ENCODE data around the gene PANX1.

PANX1 gene

GRCh38 chr11:94100253-94100652 lies 28.4 kb upstream of the PANX1 start:
- no peak overlapping the region for H3K4me3 ChIP-seq (replicated peaks; ENCODE audit: low read depth, low read length)
- no peak for DNase-seq (ENCODE audit: low read depth)
- TF ChIP-seq CTCF (IDR thresholded peaks at IDR 0.05; ENCODE audit: low read length, missing control alignments), result no peak

DNA sequence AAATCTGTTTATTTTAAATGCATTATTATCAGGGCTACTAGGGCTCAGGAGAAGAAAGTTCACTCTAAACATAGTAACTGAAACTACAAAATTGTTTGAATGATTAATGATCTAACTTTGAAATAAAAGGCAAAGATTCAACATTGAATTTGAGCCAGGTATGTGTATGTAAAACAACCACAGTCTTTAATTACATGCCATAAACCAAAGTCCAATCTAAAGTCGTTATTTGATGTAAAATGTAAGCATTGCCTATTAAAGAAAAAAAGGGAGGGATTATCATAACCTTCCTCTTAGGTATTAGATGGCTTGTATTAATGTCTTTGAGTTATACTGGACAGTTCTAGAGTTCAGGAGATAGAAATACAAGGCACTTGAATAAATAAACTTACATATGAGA lies 25.2 kb upstream of the PANX1 start:
- no peak overlapping the region for H3K4me3 ChIP-seq (replicated peaks; ENCODE audit: low read depth, low read length)
- DNase-seq (ENCODE audit: low read depth), result no peak
- no peak for TF ChIP-seq CTCF (IDR thresholded peaks at IDR 0.05; ENCODE audit: low read length, missing control alignments)

GRCh38 chr11:94104734-94105133 lies 23.9 kb upstream of the PANX1 start:
- TF ChIP-seq CTCF (IDR thresholded peaks at IDR 0.05; ENCODE audit: low read length, missing control alignments), result no peak
- no peak for DNase-seq (ENCODE audit: low read depth)
- H3K4me3 ChIP-seq (replicated peaks; ENCODE audit: low read depth, low read length), result no peak overlapping the region

DNA sequence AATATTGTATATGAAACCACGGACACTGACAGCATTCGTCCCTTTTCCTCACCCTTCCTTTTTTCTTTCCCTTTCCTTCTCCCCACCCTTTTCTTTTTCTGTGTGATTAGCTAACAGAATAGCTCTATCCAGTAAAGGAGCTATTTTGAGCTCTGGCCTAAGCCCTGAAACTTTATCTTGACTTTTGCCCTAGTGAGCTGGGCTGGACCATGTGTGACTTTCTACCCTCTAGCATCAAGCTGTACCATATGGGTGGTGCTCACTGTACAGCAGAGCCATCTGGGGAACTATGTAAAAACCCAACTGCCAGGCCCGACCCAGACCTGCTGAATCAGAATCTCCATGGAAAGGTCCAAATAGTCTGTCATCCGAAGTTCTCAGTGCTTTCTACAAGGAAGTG lies 21.9 kb upstream of the PANX1 start:
- no peak for DNase-seq (ENCODE audit: low read depth)
- TF ChIP-seq CTCF (IDR thresholded peaks at IDR 0.05; ENCODE audit: low read length, missing control alignments), result no peak
- H3K4me3 ChIP-seq (replicated peaks; ENCODE audit: low read depth, low read length), result no peak overlapping the region

DNA sequence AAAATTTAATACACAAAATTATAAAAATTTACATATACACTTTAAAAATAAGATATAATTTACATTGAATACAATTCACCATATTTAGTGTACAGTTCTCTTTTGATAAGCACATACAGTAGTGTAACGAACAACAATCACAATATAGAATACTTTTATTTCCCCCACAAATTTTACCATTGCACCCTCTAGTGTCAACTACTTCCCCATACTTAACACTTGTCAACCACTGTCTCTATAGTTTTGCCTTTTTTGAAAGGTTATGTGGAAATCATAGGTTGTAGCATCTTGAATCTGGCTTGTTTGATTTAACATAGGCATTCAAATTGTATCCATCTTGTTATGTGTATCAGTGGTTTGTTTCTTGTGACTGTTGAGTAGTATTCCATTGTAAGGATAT lies 21.3 kb upstream of the PANX1 start:
- TF ChIP-seq CTCF (IDR thresholded peaks at IDR 0.05; ENCODE audit: low read length, missing control alignments), result peak; percentile 11
- DNase-seq (ENCODE audit: low read depth), result no peak
- no peak overlapping the region for H3K4me3 ChIP-seq (replicated peaks; ENCODE audit: low read depth, low read length)

- DNase-seq (ENCODE audit: low read depth), result no peak
- no peak for TF ChIP-seq CTCF (IDR thresholded peaks at IDR 0.05; ENCODE audit: low read length, missing control alignments)
- no peak overlapping the region for H3K4me3 ChIP-seq (replicated peaks; ENCODE audit: low read depth, low read length)
Observed at GRCh38 chr11:94111241-94111640, 17.4 kb upstream of the PANX1 start.

DNA sequence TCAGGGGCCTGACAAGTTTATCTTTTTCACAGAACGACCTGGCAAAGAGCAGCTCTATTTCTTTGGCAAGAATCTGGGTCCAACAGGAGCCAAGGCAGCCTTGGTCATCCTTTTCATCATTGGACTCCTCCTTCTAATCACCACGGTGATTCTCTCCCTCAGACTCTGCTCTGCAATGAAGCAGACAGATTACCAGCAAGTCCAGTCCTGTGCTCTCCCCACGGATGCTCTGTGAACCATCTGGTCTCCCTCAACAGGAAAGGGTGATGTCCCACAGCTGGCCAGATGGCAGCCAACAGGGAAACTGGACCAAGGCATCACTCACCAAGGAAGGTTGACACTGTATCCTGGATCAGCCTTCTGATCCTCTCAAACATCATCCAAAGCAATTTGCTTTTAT lies 17.0 kb upstream of the PANX1 start:
- H3K4me3 ChIP-seq (replicated peaks; ENCODE audit: low read depth, low read length), result no peak overlapping the region
- DNase-seq (ENCODE audit: low read depth), result no peak
- no peak for TF ChIP-seq CTCF (IDR thresholded peaks at IDR 0.05; ENCODE audit: low read length, missing control alignments)
